GM21619 (cell line): Measurements from ENCODE around the gene ZNF778.

ENCODE experiments used
- ATAC-seq: cut with Tn5 transposase; IDR thresholded peaks from one replicate; pipeline ENCODE4 v1.9.1; 2021; ENCODE audit not compliant: unreplicated experiment

The ZNF778 gene

GRCh38 chr16:89217388-89218191, at the start of gene ZNF778:
ZNF778 (plus strand) TSS chr16:89217703; CDS start chr16:89221128, 3,425 bp downstream.
- ATAC-seq, result peak; percentile 84

DNA sequence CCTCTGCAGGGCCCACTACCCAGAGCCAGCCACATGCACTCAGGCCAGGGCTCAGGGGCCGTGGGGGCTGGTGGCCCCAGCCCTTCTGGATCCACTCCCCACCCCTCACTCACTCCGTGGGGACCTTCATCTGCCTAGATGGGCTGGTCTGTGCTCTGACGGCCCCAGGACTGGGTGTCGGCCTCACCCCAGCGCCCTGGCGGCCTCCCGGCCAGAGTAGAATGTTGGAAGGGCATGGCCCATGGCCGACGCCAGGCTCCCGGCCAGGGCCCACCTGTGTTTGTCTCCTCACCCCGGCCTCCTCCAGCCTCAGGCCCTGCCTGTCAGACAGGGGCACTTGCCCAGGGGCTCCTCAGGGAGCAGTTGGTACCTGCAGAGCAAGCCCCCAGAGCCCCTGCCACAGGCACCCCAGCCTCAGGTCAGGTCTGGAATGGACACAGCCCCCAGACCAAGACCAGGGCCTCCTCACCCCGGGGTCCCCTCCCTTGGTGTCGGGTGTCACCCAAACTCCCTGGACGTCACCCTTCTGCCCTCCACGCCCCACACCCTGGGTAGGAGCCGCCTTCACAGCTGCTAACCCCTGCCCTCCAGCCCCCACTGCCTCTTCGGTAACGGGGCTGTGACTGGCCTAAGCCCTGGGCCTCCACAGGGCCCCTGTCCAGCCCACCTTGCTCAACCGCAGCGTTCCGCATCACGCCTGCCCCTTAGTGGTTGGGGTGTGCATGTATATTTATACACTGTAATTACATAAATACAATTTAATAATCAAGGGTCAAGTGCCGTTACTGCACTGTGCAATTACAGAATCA, 48.9 kb upstream of the ZNF778 start:
- no peak for ATAC-seq

DNA sequence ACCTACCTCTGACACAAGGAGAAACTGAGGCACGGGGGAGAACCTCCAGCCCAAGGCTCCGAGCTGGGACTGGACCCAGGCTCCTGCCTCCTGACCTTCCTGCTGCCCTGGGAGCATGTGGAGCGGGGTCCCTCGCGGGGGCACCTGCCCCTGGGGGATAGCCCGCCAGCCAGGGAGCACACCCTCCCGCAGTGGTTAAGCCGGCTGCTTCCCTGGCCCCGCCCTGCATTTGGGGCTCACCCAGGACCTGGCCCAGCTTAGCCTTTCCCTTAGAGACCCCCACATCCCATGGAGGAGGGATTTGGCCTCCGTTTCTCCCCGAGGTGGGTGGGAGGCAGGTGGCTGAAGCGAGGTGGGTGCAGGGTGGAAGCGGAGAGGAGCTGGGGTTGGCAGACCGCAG, 47.7 kb upstream of the ZNF778 start:
- ATAC-seq, result no peak

DNA sequence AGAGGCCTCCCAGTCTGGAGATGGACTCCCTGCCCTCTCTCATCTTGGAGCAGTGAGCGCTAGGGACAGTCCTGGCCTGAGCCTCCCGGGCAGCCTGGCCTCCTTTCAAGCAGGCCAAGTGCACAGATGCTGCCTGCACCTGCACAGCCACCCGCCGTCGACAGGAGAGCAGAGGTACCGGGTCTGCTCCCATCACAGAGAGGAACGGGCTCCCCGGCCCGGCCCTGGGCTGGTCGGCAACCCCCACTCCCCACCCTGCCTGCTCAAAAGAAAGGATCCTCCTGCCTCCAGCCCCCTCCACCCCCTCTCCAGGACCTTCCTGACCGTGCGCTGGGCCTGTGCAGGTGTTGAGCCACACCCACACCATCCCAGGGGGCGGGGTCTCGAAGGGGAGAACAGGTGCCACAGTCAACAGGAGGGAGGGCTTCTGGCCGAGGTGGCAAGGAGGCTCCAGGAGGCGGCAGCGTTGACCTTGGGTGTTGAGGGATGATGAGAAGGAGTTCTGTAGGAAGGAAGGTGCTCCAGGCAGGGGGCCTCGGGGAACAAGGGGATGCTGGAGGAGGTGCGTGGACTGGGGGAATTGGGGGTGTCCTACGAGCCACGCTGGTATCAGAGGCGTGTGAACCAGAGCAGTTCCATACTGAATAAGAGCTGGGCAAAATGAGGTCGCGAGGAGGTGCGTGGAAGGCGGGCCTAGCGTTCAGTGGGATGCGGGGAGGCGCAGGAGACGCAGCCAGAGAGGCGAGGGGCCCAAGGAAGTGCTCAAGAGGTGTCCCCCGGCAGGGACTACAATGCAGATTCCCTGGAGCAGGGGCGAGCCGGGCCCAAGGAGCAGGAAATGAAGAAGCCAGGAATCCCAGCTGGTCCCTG, 46.9 kb upstream of the ZNF778 start:
- no peak for ATAC-seq

DNA sequence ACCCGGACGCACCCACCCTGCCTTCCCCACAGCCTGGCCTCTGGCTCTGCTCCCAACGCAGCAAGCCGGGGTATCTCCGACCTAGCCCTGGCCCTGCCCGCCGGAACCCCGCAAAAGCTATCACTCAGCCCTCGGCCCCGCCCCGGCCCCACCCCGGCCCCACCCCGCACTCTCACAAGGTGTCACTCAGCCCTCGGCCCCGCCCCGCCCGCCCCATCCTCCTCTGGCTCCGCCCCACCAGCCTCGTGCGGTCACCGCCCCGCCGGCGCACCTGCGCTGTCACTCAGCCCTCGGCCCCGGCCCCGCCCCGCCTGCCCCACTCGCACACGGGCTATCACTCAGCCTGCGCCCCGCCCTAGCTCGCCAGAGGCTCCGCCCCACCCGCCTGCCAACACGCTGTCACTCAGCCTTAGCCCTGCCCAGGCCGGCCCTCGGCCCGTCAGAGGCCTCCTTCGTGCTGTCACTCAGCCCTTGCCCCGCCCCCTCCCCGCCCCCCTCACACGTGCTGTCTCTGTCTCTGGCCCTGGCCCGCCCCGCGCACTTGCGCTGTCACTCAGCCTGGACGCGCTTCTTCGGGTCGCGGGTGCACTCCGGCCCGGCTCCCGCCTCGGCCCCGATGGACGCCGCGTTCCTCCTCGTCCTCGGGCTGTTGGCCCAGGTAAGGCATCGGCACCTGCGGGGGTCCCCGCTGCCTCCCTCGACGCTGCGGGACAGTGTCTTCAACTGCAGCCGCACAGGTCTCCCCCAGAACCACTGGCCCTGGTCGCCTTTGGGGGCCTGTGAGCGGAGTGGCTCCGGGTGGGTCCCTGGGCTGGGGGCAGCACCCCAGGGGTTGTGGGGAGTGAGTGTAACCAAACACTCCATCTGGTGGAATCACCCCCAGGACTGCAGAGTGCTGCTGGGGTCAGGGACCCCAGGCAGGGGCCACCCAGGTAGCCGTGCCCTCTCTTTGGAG, 46.0 kb upstream of the ZNF778 start, which contains the start of gene CDH15:
CDH15 (plus strand) TSS at position 533 of the 955 bp plus-strand sequence; CDS start at position 617, 84 bp downstream.
- ATAC-seq, result peak; percentile 75

DNA sequence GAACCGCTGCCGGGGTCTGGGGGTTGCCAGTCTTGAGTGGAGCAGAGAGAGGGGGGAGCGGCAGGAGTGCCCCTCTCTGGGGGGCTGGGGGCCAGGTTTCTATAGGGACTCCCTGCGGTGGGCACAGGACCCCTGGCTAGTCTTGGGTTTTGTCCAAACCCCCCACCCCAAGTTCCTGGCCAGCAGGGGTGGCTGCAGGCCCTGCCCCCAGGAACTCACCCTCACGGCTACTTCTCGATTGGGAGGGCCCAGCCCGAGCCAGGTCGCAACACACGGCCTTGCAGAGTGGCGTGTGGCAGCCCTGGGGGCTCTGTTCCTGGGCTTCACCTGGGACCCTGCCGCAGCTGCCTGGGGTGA, 45.4 kb upstream of the ZNF778 start:
- ATAC-seq, result no peak

DNA sequence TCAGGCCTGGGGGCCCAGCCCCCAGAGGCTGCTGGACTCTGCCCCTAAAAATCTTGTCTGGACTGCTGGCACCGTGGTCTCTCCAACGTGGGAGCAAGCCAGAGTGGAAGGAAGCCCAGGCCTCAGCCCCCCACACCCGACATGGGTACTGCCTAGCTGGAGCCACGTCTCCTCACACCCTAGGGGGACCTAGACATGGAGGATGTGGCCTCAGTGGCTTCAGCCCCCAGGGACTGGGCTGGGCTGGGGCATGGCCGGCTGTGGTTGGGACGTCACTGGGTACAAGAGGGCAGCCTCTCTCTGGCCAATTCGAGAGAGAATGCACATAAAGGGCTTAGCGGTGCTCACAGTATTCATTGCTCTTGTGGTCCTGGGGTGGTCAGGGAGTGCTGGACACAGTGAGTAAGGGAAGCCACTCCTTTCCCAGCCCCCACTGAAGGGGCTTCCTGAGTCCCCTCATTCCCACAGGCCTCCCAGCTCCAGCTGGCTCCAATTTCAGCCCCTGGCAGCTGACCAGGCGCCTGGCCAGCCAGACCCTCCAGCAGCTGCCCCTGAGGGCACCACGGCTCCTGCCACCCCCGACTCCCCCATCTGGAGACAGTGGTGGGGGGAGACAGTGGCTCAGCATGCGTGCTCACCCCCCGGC, 44.9 kb upstream of the ZNF778 start:
- ATAC-seq, result no peak

- ATAC-seq, result no peak
Observed at GRCh38 chr16:89173174-89173921, 44.2 kb upstream of the ZNF778 start.

GRCh38 chr16:89174055-89174827, 43.3 kb upstream of the ZNF778 start:
- ATAC-seq, result no peak

DNA sequence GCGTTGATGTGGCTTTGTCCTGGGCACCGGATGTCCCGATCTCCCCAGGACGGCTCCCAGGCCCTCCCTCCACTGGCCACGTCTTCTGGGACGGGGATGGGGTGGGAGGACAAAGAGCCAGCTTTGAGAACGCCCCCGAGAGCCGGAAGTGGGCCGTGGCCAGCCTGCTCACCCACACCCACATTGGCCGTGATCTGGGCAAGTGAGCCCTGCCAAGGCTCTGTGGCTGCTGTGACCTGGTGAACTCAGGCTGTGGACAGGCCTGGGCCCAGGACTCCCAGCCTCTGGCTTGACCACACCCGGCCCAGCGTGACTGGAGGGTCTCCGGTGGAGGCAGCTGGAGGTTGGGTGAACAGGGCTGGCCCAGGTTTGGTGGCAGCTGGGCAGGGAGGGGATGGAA, 42.6 kb upstream of the ZNF778 start:
- ATAC-seq, result no peak

DNA sequence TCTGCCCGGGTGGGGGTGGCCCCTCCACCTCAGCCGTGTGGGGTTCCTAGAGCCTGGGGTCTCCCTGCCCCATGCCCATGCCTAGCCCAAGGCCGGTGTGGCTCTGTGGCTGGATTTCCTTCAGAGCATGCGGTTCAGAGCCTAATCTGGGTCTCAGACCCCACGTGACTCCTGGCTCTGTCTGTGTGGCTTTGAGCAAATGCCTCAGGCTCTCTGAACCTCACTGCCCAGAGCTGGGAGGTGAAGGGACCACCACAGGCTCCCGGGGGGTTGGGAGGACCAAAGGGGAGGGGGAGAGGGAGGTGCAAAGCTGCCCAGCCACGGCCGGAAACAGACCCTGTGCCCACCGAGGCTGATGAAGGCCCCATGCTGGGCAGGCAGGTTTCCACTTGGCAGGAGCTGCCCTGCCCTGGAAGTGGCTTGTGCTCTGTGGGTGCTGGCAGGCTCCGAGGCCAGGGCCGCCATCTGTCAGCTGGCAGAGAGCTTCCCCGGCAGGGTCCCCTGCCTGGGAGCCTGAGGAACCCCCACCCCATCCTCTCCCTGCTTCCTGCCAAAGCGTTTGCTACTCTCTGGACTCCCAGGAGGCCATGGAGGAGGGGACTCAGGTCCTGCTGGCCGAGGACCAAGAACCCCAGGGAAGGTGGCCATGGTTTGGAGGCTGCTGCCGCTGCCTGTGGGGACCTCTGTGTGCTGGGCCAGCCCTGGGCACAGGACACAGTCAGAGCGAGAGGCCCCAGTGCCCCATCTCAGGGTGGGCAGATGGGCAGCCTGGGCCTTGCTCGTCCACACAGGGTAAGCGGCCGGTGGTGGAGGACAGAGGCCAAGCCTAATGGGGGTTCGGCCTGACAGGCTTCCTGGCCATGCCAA, 42.0 kb upstream of the ZNF778 start:
- ATAC-seq, result no peak

DNA sequence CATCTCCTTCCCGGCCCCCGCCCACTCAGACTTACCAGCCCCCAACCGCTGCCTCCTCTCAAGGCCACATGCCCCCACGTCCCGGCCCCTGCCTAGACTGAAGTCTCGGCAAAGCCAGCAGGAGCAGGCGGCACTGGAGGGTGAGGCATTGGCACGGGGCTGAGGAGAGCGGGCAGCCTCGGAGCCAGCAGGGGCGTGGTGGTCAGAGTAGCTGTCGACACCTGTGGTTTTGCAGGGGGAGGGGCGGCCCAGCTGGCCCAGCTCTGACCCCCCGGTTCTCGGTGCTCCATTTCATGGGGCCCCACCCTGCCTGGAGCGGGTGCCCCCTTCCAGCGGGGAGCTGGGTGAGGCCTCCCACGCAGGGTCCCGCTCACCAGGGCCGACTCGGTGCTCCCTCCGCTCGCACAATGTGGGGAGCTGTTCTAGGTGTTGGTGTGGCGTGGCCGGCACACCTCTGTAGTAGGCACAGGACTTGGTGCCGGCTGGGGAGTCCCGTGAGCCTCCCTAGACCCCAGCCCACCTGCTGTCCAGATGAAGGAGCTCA, 41.3 kb upstream of the ZNF778 start:
- ATAC-seq, result no peak

GRCh38 chr16:89176717-89177116, 40.8 kb upstream of the ZNF778 start:
- no peak for ATAC-seq

DNA sequence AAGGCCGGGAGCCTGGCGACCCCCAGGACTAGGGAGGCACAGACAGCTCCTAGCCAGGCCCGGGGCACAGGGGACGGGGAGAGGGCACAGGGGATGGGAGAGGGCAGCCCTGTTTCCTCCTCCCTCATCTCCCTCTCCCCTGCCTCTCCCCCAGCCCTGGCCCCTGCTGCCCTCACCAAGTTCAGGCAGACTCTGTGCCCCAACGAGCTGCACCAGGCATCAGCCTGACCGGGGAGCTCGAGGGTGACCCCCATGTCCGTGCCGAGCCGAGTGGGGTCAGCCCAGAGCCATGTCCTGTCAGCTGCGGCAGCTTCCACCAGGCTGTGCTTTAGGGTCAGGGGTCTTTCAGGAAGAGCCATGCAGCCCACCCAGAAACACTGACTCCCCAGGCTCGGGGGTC, 40.0 kb upstream of the ZNF778 start:
- no peak for ATAC-seq

DNA sequence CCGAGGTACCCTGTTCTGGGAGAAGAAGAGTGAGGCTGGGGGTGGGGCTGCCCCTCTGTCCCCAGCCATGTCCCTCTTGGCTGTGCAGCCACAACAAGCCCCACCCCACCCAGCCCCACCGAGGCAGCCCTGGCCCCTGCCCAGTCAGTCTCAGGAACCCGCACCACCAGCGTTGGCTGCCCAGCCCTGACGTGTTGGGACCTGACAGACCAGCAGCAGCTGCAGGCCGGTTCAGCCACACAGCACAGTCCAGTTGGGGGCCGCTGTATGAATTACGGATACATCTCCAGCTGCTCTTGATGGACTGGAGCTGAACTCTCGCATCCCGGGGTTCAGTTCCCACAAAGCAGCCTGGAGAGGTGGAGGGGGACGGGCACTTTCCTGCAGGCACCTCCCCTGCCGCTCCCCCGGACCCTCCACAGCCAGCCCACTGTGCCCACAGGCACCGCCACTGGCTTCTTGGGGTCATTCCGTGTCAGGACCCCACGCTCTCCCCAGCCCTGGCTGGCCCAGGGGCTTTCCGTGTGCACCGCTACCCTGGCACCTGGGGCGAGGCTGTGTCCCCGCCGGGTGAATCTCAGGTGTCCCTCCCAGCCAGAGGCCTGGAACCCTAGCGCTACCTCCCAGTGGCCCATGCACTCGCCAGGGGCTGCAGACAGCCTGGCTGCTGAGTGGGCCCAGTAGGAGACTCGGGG, 38.9 kb upstream of the ZNF778 start:
- no peak for ATAC-seq

GRCh38 chr16:89179148-89179484, 38.4 kb upstream of the ZNF778 start:
- ATAC-seq, result no peak
